HUES6 (cell line): ENCODE measurements around the gene GH1.

Experiments used
- H3K27ac ChIP-seq: 2 replicates; pipeline ENCODE4 v1.7.0; 2013; ENCODE audit warnings: low read depth, mild to moderate bottlenecking, low read length, inconsistent platforms
- H3K27me3 ChIP-seq: 2 replicates; pipeline ENCODE4 v1.6.1; 2013; ENCODE audit warnings: low read length; ENCODE audit not compliant: control insufficient read depth, insufficient read depth
- H3K36me3 ChIP-seq: 2 replicates; pipeline ENCODE4 v1.6.1; 2013; ENCODE audit warnings: low read length; ENCODE audit not compliant: control insufficient read depth, insufficient read depth
- H3K4me1 ChIP-seq: 2 replicates; pipeline ENCODE4 v1.6.1; 2013; ENCODE audit warnings: low read length; ENCODE audit not compliant: control insufficient read depth, insufficient read depth
- H3K4me3 ChIP-seq: 2 replicates; pipeline ENCODE4 v1.5.1; 2013; ENCODE audit warnings: low read depth, low read length
- H3K9ac ChIP-seq: one replicate; pipeline ENCODE4 v1.6.1; 2013; ENCODE audit warnings: mild to moderate bottlenecking, low read length
- H3K9me3 ChIP-seq: 2 replicates; pipeline ENCODE4 v1.6.1; 2013; ENCODE audit warnings: low read depth, low read length; ENCODE audit not compliant: control insufficient read depth, insufficient read depth

GH1 gene

GRCh38 chr17:63955232-63955631 is 36.6 kb upstream of the GH1 start:
- peaks cover 11% of the 10 kb centered on the region; the same call in 1 of the 2 replicates for H3K4me1 ChIP-seq
- H3K4me3 ChIP-seq: no peak overlapping the region
- H3K27ac ChIP-seq: no peak overlapping the region
- no peaks in the 10 kb centered on the region for H3K9me3 ChIP-seq
- no peaks in the 10 kb centered on the region for H3K36me3 ChIP-seq
- peaks cover 10% of the 10 kb centered on the region; the same call in 1 of the 2 replicates for H3K27me3 ChIP-seq
- H3K9ac ChIP-seq: no peak overlapping the region

GRCh38 chr17:63954402-63955063 is 35.9 kb upstream of the GH1 start:
- Histone ChIP-seq H3K9ac (no peak overlapping the region), H3K9me3 (no peaks in the 10 kb centered on the region), H3K4me3 (no peak overlapping the region), H3K36me3 (no peaks in the 10 kb centered on the region), H3K27me3 (peaks cover 3% of the 10 kb centered on the region; the same call in 1 of the 2 replicates), H3K27ac (no peak overlapping the region), H3K4me1 (peaks cover 4% of the 10 kb centered on the region; the same call in 1 of the 2 replicates)

- Histone ChIP-seq H3K9me3 (no peaks in the 10 kb centered on the region), H3K4me3 (no peak overlapping the region), H3K9ac (no peak overlapping the region), H3K4me1 (peaks cover 4% of the 10 kb centered on the region), H3K36me3 (no peaks in the 10 kb centered on the region), H3K27ac (no peak overlapping the region), H3K27me3 (no peaks in the 10 kb centered on the region)
Observed at GRCh38 chr17:63950940-63951907, 32.6 kb upstream of the GH1 start.

- Histone ChIP-seq H3K9ac (no peak overlapping the region), H3K36me3 (no peaks in the 10 kb centered on the region), H3K4me1 (peaks cover 4% of the 10 kb centered on the region)
Observed at GRCh38 chr17:63949576-63950250, 31.1 kb upstream of the GH1 start.

GRCh38 chr17:63948521-63948920 is 29.9 kb upstream of the GH1 start:
- Histone ChIP-seq H3K36me3 (no peaks in the 10 kb centered on the region), H3K4me3 (no peak overlapping the region), H3K4me1 (peaks cover 4% of the 10 kb centered on the region), H3K27me3 (no peaks in the 10 kb centered on the region), H3K9me3 (no peaks in the 10 kb centered on the region), H3K27ac (no peak overlapping the region), H3K9ac (no peak overlapping the region)

More at GRCh38 chr17:63949576-63950250, 31.1 kb upstream of the GH1 start:
- H3K27me3 ChIP-seq: no peaks in the 10 kb centered on the region
- no peak overlapping the region for H3K27ac ChIP-seq
- no peaks in the 10 kb centered on the region for H3K9me3 ChIP-seq
- no peak overlapping the region for H3K4me3 ChIP-seq

GRCh38 chr17:63947711-63948330 is 29.2 kb upstream of the GH1 start:
- Histone ChIP-seq H3K9ac (no peak overlapping the region), H3K4me1 (peaks cover 4% of the 10 kb centered on the region), H3K4me3 (no peak overlapping the region), H3K36me3 (peaks cover 1% of the 10 kb centered on the region), H3K9me3 (no peaks in the 10 kb centered on the region), H3K27me3 (no peaks in the 10 kb centered on the region), H3K27ac (no peak overlapping the region)

- Histone ChIP-seq H3K9ac (no peak overlapping the region), H3K4me3 (no peak overlapping the region), H3K9me3 (no peaks in the 10 kb centered on the region), H3K36me3 (peaks cover 10% of the 10 kb centered on the region), H3K4me1 (peaks cover 4% of the 10 kb centered on the region), H3K27me3 (no peaks in the 10 kb centered on the region), H3K27ac (no peak overlapping the region)
Observed at GRCh38 chr17:63946440-63947363, 28.1 kb upstream of the GH1 start.

GRCh38 chr17:63945784-63946439 is 27.3 kb upstream of the GH1 start:
- Histone ChIP-seq H3K36me3 (peaks cover 14% of the 10 kb centered on the region), H3K27ac (no peak overlapping the region), H3K9ac (no peak overlapping the region), H3K9me3 (no peaks in the 10 kb centered on the region), H3K27me3 (no peaks in the 10 kb centered on the region), H3K4me3 (no peak overlapping the region), H3K4me1 (peaks cover 4% of the 10 kb centered on the region)

GRCh38 chr17:63944736-63945499 is 26.3 kb upstream of the GH1 start:
- peaks cover 4% of the 10 kb centered on the region for H3K4me1 ChIP-seq
- no peak overlapping the region for H3K9ac ChIP-seq

More at GRCh38 chr17:63944736-63945499, 26.3 kb upstream of the GH1 start:
- Histone ChIP-seq H3K36me3 (peaks cover 14% of the 10 kb centered on the region), H3K27ac (no peak overlapping the region), H3K4me3 (no peak overlapping the region), H3K27me3 (no peaks in the 10 kb centered on the region), H3K9me3 (no peaks in the 10 kb centered on the region)
